GM12801 (cell line): ENCODE measurements around the gene GRM7.

Experiments used
- TF ChIP-seq, protein P1 (sequence below): IDR thresholded peaks from one replicate; pipeline ENCODE4 v1.5.1; 2011; ENCODE audit warnings: control low read depth; ENCODE audit not compliant: insufficient read length; ENCODE audit errors: extremely low read depth

Gene GRM7

DNA sequence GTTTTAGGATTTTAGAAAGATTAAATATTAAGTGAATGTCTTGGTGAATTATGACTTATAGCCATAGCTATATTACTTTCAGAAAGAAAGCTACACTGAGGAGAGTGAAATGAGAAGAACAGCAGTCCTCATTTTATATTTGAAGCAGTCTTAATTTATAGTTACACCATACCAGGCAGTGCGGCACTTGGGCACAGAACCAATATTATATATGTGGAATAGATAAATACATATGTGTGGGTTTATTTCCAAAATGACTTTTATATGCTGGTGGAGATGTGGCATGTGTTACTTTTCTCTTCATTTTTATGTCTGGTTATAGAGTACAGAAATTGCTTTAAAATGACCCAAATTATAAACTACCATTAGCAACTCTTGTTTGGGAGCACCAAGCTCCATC lies 759.5 kb downstream of the GRM7 start:
- TF ChIP-seq, protein P1, sequence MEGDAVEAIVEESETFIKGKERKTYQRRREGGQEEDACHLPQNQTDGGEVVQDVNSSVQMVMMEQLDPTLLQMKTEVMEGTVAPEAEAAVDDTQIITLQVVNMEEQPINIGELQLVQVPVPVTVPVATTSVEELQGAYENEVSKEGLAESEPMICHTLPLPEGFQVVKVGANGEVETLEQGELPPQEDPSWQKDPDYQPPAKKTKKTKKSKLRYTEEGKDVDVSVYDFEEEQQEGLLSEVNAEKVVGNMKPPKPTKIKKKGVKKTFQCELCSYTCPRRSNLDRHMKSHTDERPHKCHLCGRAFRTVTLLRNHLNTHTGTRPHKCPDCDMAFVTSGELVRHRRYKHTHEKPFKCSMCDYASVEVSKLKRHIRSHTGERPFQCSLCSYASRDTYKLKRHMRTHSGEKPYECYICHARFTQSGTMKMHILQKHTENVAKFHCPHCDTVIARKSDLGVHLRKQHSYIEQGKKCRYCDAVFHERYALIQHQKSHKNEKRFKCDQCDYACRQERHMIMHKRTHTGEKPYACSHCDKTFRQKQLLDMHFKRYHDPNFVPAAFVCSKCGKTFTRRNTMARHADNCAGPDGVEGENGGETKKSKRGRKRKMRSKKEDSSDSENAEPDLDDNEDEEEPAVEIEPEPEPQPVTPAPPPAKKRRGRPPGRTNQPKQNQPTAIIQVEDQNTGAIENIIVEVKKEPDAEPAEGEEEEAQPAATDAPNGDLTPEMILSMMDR: no peak

DNA sequence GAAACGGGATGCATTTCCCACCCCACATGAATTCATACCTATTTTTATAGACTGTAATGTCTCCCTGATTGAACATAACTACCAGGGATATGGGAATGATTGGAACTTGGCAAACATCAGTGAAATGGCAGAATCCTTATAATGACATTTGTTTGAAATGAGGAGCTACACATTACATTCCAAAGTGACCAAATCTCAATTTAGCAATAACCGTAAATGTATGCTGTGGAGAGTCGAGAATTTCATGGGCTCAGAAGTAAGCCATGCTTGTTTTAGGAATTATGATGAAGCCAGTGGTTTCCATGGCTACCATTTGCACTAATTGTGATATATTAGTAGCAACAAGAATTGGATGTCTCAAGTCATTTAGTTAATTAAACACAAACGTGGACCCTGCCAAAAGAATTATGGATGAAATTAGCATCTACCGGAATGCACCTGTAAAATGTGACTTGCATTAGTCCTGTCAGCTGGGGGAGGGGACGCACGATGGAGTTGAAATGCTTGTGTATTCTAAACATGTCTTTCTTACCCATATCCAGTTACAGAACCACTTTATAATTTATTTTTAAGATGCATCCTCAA lies 760.2 kb downstream of the GRM7 start:
- TF ChIP-seq, protein P1: no peak

DNA sequence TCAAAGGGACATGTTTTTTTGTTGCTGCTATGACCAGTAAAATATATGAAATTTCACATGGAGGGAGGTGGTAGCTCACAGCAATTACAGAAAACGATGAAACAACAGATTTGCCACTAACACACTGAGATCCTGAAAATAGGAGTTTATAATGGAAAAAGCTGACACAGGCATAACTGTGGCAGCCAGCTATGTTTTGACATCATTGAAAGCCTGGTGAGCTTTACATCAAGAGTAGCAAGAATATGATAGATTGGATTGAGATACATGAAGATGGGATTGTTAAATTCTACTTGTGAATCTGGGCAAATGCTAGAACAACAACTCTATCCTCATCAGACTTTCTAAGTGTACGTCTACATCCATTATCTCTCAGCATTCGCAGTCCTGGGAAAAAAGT lies 760.7 kb downstream of the GRM7 start:
- TF ChIP-seq, protein P1: no peak

DNA sequence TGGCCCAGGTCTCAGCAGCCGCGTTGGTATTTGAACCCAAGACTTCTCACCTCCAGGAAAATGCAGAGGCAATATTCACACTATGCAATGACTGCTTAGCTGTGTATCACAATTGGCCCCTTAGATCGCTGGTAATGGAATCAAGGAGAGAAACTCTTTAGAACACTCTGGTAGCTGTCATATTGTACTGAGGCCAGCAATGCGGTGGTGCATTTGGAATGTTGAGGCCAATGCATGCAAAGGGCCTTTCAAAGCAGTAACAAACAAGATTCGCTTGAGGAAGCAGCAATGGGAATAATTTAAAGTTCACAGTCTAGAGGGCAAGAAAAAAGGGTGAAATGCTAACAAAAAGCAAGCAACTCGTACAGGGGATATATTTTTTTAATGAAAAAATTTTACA lies 764.1 kb downstream of the GRM7 start:
- TF ChIP-seq, protein P1: no peak

DNA sequence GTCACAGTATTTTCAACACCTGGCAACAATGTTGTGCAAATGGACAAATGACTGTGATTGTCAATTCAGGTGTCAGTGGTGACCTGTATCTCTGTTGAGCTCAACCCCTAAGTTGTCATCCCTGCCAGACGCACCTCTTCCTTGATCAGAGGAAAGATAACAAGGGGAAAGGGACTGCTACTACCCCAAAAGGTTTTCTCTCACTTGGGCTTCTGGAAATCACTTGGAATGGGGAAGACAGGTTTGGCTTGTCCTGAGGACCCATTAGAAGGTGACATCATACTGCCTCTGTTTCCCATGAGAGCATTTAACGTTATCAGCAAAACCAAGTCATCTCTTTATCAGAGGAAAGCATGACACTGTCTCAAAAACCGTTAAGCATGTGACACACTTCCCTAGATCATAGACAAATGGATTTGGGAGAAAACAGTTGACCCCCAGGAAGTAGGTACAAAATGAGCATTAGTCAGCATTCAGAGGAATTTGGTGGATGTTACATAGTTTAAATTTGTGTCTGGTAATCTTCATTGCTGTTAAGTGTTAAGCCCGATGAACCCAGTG lies 769.5 kb downstream of the GRM7 start:
- TF ChIP-seq, protein P1: no peak

DNA sequence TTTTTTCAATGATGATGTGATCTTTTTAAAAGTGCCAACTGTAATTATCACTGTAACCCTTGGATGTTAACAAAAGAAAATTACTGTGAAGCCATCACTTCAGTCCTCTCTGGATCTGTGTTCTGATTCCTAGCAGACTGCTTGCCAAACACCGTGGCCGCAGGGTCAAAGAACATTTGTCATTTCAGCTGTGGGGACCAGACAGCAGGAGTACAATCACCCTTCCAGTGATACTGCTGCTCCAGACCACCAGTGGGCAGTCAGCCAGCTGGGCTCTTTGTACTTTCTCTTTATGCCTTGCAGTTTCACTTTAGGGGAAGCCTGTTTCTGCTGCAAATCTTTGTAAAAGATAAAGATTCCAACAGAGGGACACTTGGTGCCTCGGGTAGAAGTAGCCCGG lies 770.0 kb downstream of the GRM7 start:
- TF ChIP-seq, protein P1: no peak

DNA sequence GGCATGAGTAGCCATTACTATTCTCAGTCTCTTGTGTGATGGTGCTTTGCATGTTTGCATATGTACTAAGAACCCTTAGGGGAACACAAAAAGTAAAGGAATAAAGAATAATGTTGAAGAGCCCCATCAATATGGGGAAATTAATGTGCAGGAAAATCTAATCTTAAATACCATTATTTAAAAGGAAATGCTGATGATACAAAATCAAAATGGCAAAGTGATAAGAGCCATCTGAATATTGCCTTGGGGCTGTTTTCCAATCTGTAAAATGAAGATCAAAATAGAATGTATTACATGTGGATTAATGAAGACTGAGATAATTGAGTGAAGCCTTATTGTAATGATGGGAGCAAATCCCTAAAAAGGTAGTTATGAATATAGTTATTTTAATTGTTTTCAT lies 771.4 kb downstream of the GRM7 start:
- TF ChIP-seq, protein P1: no peak

DNA sequence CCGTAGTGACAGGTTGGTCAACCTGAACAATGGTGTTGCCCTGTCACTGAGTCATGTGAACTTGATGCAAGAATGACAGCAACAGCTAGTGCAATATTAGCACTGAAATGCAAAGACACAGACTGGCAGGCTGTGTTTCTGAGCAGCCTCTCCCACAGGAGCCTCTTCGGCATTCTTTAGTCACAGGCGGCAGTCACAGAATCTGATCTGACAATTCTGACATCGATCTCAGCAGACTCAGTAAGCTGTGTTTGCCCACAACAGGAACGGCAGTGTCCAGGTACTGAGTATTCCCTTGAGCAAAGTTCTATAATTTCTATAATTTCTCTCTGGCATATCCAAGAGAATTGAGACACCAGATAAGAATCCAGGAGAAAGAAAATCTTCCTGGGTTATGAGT lies 776.8 kb downstream of the GRM7 start:
- TF ChIP-seq, protein P1: no peak
